HG03558 (cell line): ENCODE results near the gene PLB1.
"Not testable (repeated sequence)": the region's sequence is repeated elsewhere in the genome, so short reads cannot be mapped to it uniquely, and the experiment has no call there.

Source experiments
- ATAC-seq: cut with Tn5 transposase; IDR thresholded peaks from one replicate; pipeline ENCODE4 v1.9.1; 2021; ENCODE audit warnings: moderate number of reproducible peaks; ENCODE audit not compliant: unreplicated experiment; ENCODE audit errors: extremely low read depth

PLB1 gene

DNA sequence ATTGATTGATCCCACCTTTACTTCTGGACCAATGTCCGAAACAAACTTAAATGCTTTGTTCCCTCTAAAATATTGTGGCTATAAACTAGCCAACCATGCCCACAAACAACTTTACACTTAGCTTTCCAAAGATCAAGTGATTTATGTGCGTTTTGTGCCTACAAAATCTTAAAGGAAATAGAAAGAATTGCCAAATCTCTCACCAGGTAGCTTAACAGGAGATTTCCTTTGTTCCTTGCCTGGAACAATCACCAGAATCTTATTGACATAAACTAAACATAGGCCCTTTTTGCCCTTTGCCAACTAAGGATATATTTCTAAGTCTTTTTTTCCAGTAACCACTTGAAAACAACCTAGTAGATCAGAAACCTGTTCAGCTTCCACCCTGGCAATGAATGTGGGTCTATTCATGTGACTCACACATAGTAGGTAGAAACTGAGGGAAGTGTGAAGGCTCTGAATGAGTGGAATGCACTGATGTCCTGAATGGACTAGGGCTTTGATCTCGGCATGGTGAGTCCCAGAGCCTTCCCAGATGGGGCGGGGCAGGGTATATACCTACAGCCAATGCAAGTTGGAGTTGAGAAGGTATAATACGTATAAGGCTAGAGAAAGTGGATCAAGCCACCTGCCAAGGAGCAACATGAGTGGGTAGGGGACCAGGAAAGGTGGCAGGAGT is 161.2 kb downstream of the PLB1 start:
- no peak for ATAC-seq

GRCh38 chr2:28658369-28658768 is 162.5 kb downstream of the PLB1 start:
- ATAC-seq = no peak

DNA sequence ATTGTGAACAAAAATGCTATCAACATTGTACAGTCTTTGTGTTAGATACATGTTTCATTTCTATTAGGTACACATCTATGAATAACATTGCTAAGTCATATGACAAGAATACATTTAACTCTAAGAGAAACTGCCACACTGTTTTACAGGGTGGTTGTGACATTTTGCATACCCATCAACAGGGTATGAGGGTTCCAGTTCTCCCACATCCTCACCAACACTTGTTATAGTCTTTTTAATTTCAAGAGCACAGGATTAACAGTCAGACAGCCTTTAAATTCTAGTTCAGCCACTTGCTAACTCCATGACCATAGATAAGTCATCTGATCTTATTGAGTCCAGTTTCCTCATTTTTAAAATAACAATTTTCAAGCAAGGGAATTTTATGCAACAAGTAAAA is 163.3 kb downstream of the PLB1 start:
- ATAC-seq = no peak

DNA sequence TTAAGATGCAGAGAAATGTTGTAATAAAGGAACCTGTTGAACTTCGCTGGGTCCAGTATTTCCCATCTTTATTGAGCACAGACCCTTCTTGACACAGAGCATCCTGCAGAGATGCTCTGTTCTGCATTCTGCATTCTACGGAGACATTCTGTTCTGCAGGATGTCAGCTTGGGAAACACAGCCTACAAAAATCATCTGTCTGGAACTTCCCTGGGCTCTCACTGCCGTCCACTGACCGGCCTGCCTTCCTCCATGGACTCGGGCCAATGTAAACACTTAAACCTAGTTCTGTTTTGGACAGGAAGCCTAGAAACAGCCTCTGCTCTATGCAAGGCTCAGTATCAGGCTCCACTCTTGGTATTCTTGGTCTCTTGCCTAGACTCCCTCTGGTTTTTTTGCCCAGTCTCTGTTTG is 165.7 kb downstream of the PLB1 start:
- ATAC-seq = no peak

DNA sequence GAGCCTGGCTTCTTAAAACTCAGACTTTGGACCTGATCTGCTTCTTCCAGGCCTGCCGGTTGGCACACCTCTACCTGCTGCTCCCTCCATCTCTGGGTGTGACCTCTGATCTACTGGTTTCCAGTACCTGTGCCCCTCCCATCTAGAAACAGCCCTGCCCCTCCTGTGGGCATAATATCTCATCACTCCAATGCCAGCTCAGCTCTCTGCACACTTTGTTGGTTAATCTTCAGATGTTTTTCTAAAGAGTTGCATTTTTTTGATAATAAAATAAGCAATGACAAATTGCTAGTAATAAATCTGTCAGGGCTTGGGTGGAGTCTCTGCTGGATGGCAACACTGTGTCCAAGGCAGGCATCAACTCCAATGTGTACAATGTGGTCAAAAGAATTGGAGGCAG is 166.2 kb downstream of the PLB1 start:
- ATAC-seq = no peak

DNA sequence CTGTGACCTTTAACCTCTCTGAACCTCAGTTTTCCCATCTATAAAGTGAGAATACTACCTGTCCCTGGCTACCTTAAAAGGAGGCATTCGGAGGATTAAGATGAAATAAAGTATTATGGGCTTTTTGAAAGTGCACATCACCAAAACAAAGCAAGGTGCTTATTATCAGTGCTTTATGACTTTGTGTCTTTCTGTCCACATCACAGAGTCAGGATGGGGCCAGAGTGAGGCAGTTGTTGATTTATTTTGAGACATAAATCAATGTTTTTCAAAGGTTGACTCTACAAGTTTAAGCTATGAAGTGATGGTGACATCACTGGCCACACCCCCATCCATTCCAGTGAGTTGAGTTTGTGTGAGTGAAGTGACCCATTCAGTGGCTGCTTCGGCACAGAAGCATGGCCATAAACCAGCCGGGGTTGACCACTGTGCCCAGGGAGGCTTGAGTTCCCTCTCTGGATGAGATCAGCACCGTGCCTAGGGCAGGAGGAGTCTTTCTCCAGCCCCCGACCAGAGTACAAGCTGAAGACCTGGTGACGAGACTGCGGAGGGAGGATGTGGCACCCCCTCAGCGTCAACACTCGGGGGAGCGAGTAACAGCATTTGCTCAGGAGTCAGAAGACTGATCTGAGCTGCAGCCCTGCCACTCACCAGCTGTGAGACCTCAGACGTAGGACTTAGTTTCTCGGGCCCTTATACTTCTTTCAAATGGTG is 166.8 kb downstream of the PLB1 start:
- no peak for ATAC-seq

DNA sequence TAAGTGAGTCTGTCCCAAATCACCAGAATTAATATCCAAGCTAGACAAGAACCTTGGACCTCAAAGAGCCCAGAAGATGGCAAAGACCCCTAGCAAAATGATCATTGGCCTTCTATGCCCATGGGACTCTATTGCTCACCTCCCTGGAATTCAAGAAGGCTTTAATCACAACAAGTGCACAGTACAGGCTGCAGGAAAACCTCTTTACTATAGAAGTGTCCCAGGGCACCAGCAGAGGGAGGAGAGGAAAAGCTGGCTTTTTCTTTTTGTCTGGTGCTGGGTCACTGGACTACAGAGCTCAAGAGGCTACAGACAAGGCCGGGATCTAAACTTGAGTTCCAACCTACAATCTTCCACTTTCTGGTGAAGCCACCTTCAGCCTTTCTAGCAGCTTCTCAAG is 167.5 kb downstream of the PLB1 start:
- ATAC-seq = no peak

- ATAC-seq = no peak
These were observed 168.4 kb downstream of the PLB1 start for GRCh38 chr2:28664120-28664842.

GRCh38 chr2:28665041-28665704 is 169.3 kb downstream of the PLB1 start:
- no peak for ATAC-seq

DNA sequence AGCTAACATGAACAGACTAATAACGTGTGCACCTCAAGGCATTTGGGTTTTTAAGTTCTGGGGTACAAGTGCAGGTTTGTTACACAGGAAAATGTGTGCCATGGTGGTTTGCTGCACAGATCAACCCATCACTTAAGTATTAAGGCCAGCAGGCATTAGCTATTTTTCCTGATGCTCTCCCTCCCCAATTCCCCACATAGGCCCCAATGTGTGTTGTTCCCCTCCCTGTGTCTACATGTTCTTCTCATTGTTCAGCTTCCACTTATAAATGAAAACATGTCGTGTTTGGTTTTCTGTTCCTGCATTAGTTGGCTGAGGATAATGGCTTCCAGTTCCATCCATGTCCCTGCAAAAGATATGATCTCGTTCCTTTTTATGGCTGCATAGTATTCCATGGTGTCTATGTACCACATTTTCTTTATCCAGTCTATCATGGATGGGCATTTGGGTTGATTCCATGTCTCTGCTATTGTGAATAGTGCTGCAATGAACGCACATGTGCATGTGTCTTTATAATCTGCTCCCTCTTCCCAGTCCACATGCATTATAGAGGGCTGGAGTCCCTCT is 170.0 kb downstream of the PLB1 start:
- not testable (repeated sequence) for ATAC-seq

- ATAC-seq = no peak
These were observed 170.8 kb downstream of the PLB1 start for GRCh38 chr2:28666496-28667184.

GRCh38 chr2:28667261-28667660 is 171.4 kb downstream of the PLB1 start:
- no peak for ATAC-seq

DNA sequence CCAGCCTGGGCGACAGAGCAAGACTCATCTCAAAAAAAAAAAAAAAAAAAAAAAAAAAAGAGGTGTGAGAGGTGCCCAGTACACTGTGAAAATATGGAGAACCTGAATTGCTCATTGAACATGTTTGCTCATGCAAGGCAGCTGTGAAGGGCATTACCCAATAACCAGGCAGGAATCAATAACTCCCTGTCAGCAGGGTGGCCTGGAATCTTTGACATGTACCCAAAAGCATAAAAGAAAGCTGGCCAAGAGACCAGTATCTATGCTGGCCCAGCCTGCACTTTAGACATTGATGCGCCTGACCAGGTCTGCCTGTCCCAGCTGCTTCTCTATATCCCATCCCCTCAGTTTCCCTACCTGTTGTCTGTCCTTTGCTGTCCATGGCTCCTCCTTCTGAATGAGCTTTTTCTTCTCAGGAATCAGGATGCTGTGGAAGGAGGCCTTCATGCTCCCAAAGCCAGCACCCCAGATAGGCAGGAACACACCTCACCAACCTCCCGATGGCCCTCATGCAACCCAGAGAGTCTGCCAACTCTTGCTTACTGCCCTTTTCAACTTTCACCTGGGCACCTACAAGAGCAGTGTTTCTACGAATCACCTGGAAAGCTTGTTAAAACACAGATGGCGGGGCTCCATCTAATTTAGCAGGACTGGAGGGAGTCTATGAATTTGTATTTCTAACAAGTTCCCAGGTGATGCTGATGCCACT is 172.4 kb downstream of the PLB1 start:
- no peak for ATAC-seq

GRCh38 chr2:28668880-28669279 is 173.0 kb downstream of the PLB1 start:
- no peak for ATAC-seq

DNA sequence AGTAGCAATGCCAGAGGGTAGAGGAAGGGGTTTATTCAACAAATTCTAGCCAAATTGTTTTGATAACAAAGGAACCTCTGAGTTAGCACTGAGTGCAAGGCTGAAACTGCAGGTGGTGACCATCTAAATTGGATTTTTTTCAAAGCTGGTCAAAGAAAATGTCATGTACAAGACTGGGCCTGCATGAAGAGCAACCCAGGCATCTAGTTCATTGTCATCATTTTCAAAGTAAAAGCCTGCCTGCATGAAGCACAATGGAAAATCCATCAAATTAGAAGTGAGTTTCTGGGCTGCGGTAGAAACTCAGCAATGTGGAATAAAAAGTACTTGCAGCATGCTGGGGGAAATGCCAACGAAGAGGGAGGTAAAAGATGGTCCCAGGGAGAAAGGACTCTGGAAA is 175.0 kb downstream of the PLB1 start:
- ATAC-seq = no peak

GRCh38 chr2:28673338-28673737 is 177.5 kb downstream of the PLB1 start:
- ATAC-seq = no peak

DNA sequence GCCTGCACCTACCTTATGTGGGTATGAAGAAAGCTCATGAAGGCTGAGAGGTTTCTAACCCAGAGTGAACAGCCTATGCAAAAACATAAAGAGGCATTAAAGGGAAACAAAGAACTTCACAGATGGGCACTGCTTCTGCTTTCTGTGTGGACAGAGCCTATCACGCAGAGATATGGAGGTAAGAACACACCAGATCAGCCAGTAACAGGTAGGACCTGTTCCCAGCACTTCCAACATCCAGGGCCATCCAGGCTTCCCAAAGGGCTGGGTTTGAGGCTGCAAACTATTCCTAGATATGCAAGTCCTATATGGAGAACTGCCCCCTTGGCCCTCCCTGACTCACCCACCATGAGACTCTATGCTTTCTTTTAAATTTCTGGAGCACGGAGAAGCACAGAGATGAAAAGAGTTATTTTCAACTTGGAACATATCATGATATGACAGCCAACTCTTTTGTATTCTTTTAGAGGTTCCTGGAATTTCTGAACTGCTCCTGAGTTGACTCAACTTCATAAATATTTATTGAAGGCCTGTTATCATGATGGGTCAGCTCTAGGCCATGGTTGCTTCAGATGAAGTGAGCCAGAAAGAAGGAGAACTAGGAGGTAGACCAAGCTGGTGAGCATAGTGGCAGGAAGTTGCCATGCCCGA is 178.3 kb downstream of the PLB1 start:
- ATAC-seq = no peak

- no peak for ATAC-seq
These were observed 178.8 kb downstream of the PLB1 start for GRCh38 chr2:28674713-28675068.
